ENCODE results near the gene SNPH.

Gene SNPH

GRCh38 chr20:1265226-1265915 is 723 bp upstream of the SNPH start:
- no peak for DNase-seq

- DNase-seq: no peak
Observed at GRCh38 chr20:1265916-1266166, 253 bp upstream of the SNPH start.

GRCh38 chr20:1267161-1267560 is 1.1 kb downstream of the SNPH start:
- DNase-seq: no peak

DNA sequence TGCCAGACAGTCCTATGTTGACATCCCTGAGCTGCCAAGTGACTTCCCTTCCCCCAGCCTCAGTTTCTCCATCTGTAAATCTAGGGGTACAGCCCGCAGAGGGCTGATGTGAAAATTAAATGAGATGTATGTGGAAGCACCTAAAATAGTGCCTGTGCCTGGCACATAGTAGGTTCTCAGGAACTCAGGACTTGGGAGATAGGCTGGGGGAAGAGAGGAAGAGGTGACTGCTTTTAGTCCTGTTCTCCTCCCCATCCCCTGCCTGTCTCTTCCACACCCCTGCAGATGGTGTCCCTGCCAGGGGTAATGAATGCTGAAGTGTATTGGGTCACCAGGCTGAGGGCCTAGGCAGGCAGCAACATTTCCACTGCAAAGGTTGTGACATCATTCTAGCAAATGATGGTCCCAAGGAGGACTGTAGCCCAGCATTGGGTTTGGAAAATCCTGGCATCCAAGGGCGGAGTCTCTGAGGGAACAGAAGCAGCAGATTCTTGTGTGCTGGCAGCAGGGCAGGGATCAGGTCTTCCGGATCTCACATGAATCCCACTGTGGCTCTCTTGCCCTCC is 1.8 kb downstream of the SNPH start:
- no peak for DNase-seq

- DNase-seq: no peak
Observed at GRCh38 chr20:1269235-1269634, 3.1 kb downstream of the SNPH start.

GRCh38 chr20:1269850-1270249 is 3.8 kb downstream of the SNPH start:
- no peak for DNase-seq

- DNase-seq: no peak
Observed at GRCh38 chr20:1272368-1273100, 6.4 kb downstream of the SNPH start.

- DNase-seq: no peak
Observed at GRCh38 chr20:1273366-1273765, 7.3 kb downstream of the SNPH start.

DNA sequence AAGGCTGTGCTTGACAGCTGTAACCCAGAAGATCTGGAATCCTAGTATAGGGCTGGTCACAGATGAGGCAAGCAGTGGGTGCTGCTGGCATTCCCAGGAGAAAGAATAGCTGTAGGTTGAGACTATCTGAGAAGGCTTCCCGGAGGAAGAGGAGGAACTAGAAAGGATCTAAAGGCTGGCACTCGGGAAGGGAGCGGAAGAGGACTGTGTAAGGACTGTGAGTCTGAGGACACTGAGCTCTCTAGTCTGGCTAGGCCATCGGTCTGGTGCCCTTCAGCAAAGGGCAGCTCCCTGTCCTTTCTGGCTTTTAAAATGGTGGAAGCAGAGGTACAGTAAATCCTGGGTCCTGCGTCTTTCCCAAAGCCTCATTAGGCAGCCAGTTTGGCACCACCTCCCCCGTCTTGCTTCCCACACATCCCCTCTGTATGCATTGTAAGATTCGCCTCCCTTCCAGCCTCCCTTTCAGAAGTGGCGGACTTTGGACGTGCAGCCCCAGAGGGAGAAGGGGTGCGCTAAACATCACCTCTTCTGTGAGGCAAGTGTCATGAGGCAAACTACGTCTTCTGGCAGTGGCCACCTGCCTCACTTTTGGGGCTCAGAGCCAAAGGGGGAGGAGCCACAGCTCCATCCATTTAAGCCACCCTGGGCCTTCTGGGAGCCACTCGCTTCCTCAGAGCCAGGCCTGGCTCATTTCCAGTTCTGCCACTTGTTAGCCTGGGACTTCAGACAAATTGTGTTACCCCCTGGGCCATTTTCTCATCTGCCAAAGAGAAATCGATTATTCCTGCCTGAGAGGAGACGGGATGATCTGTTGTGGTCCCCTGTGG is 8.6 kb downstream of the SNPH start:
- no peak for DNase-seq

GRCh38 chr20:1275919-1276318 is 9.8 kb downstream of the SNPH start:
- no peak for DNase-seq

- DNase-seq: no peak
Observed at GRCh38 chr20:1277529-1278322, 11.6 kb downstream of the SNPH start.

GRCh38 chr20:1278993-1279392 is 12.9 kb downstream of the SNPH start:
- DNase-seq: no peak

GRCh38 chr20:1280195-1281102 is 14.4 kb downstream of the SNPH start:
- no peak for DNase-seq

GRCh38 chr20:1281279-1282057 is 15.4 kb downstream of the SNPH start:
- DNase-seq: no peak

DNA sequence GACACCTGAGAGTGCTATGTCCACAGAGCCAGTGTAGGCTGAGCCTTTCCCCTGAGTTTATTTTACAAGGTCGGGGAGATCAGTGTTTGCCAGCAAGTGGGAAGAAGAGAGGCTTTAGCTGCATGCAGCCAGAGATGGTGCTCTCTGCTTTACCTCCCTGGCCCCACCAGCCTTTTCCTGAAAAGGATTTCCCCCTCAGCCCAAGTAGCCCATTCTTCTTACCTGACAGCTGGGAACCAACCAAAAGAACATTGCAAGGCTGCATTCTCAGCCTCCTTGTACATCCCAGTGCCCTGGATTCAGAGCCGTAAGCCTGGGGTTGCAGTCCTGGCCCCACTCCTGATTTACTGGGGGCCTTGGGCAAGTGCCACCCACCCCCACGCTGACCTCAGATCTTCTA is 16.9 kb downstream of the SNPH start:
- DNase-seq: no peak

- no peak for DNase-seq
Observed at GRCh38 chr20:1283522-1284510, 17.7 kb downstream of the SNPH start.

DNA sequence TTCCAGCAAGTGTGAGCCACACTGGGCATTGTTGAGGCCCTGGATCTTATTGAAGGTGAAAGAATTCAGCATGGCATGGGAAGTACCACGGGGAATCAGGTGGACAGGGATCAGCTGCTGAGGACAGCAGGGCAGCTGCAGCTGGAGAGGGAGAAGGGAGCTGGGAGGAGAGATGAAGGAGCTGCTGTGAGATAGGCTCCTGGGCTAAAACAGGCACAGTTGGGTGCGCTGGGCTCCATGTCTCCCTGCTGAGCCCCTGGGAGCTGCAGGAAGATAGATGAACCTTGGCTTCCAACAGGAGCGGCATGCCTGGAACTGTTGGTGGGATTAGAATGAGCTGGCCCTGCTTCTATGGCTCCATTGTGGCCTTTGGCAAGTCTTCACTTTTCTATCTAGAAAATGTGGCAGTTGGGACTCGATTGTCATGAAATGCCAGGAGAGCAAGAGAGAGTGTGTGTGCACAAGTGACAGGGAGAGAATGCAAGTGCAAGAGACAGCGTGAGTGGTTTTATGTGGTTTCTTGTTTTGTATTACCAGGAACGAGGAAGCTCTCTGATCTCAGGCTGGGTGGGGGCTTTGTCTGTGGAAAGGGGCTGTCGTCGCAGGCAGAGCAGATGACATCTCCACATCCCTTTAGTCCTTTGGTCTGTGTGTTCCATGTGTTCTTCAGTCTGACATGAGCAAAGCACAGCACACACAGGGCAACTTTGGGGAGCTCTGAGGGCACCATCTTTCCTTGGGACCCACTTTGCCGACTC is 20.4 kb downstream of the SNPH start:
- no peak for DNase-seq

DNA sequence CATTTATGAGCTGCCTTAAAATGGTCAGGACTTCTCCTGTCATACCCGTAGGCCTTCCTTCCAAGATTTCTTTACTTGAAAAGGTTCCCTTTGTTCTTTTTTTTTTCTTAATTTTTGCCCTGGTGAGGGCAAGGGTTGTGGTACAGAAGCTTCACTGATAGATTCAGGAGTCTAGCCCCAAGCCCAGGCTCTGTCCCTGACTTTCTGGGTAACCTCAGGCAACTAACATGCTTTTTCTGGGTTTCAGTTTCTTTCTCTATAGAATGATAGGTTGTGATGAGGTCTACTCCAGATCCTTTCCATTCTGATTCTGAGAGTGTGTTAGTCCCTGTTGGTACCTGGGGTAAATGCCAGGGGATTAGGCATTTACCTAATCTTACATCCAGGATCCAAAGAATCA is 21.2 kb downstream of the SNPH start:
- DNase-seq: no peak

Measured in stimulated activated CD4-positive, alpha-beta T cell treated with anti-CD3 and anti-CD28 coated beads, Interleukin-1b, Interleukin-23, amount 100 ng/mL, for 48 hours (primary cell).